SU-DHL-6 (cell line): ENCODE measurements around the gene RSPO3.

Experiments used
- CTCF ChIP-seq: fragments of 200-600 bp; sonication (generic); IDR thresholded peaks from one replicate; pipeline ENCODE4 v1.5.1; 2017; ENCODE audit warnings: antibody characterized with exemption, mild to moderate bottlenecking, low read length, moderate library complexity; ENCODE audit not compliant: insufficient read depth, poor library complexity, severe bottlenecking
- EZH2phosphoT487 ChIP-seq: fragments of 200-600 bp; sonication (generic), shearing (Covaris generic); conservative IDR thresholded peaks from 2 replicates; pipeline ENCODE4 v1.6.1; 2018; ENCODE audit warnings: mild to moderate bottlenecking, antibody characterized with exemption, low read length, moderate library complexity, mixed read lengths

GRCh38 chr6:127114214-127114760, 4.2 kb upstream of the RSPO3 start:
- TF ChIP-seq CTCF = no peak
- no peak for TF ChIP-seq EZH2phosphoT487
